GM12878 (cell line): ENCODE data around the gene GCNT4. TPM values are rescaled to one million over a fixed set of nuclear protein-coding genes. Genes with fewer than 3 reads are reported as not detected.

Experiments used
- ATAC-seq: fragments of 200-7000 bp; cut with Tn5 transposase; 3 replicates; pipeline ENCODE4 v1.9.1; 2020; ENCODE audit warnings: mild to moderate bottlenecking, moderate library complexity
- BruUV-seq: library from RNA; stranded (reverse); fragments of 400-500 nt; replicated peaks from 2 replicates; lab custom pipeline; 2021; lab: Mats Ljungman, UMichigan
- CTCF ChIA-PET: fragments of 300-600 bp; sonication (Branson Sonifier 250); formaldehyde crosslinking; extraction: SDS; loops from one replicate; lab custom pipeline; 2021; ENCODE audit warnings: inconsistent platforms; lab: Yijun Ruan, JAX
- POLR2A ChIA-PET: fragments of 350-600 bp; formaldehyde crosslinking; extraction: SDS; loops from one replicate; lab custom pipeline; 2021; ENCODE audit warnings: inconsistent platforms; lab: Charles Lee
- RAD21 ChIA-PET: fragments of 300-600 bp; sonication (Branson Sonifier 250); formaldehyde crosslinking; loops from one replicate; lab custom pipeline; 2023; ENCODE audit warnings: antibody characterized with exemption; ENCODE audit not compliant: unreplicated experiment; lab: Charles Lee
- SMC1A ChIA-PET: fragments of 300-600 bp; sonication (Branson Sonifier 250); formaldehyde crosslinking; loops from one replicate; lab custom pipeline; 2023; ENCODE audit not compliant: unreplicated experiment, uncharacterized antibody; lab: Charles Lee
- DNase-seq: peaks from one replicate; pipeline ENCODE4 v3.0.0-alpha.2; 2011; ENCODE audit warnings: low read depth, low spot score
- FAIRE-seq: peaks from 3 replicates; lab custom pipeline; 2011; peaks lifted over from hg19 to GRCh38; lab: Jason Lieb, UNC
- H2AFZ ChIP-seq: 2 replicates; pipeline ENCODE4 v1.6.0; 2011; ENCODE audit warnings: low read depth, low read length, control low read depth; ENCODE audit not compliant: control insufficient read depth
- H3K27ac ChIP-seq: 2 replicates; pipeline ENCODE4 v1.5.1; 2011; ENCODE audit warnings: control low read depth; ENCODE audit not compliant: control insufficient read depth, insufficient read depth
- H3K27me3 ChIP-seq, 2 experiments: replicated peaks in 1 of 2; 2 replicates each; pipeline versions ENCODE4 v1.6.0 to v1.6.1; 2011; ENCODE audit warnings: low read length in 1 of 2; ENCODE audit not compliant: control insufficient read depth in 2 of 2, insufficient read depth in 2 of 2
- H3K36me3 ChIP-seq, 2 experiments: 2 replicates each; pipeline ENCODE4 v1.5.1; 2011; ENCODE audit warnings: low read length in 1 of 2; ENCODE audit not compliant: control insufficient read depth in 2 of 2, insufficient read depth in 2 of 2
- H3K4me1 ChIP-seq: 2 replicates; pipeline ENCODE4 v1.6.1; 2011; ENCODE audit warnings: mild to moderate bottlenecking, low read length, moderate library complexity, mixed read lengths; ENCODE audit not compliant: control insufficient read depth, insufficient read depth
- H3K4me2 ChIP-seq: 2 replicates; pipeline ENCODE4 v1.6.0; 2011; ENCODE audit warnings: control low read depth; ENCODE audit not compliant: control insufficient read depth, insufficient read depth
- H3K4me3 ChIP-seq: fragments of 200-600 bp; sonication (generic); 2 replicates; pipeline ENCODE4 v1.5.1; 2016
- H3K79me2 ChIP-seq: 2 replicates; pipeline ENCODE4 v1.6.0; 2011; ENCODE audit warnings: low read length; ENCODE audit not compliant: control insufficient read depth, insufficient read depth
- H3K9ac ChIP-seq: 2 replicates; pipeline ENCODE4 v1.8.0; 2011; ENCODE audit warnings: low read length, control low read depth, mixed read lengths; ENCODE audit not compliant: control insufficient read depth, insufficient read depth
- H3K9me3 ChIP-seq: replicated peaks from 3 replicates; pipeline ENCODE4 v1.5.1; 2011; ENCODE audit warnings: mild to moderate bottlenecking, low read length; ENCODE audit not compliant: control insufficient read depth, insufficient read depth
- H4K20me1 ChIP-seq: 2 replicates; pipeline ENCODE4 v1.6.0; 2011; ENCODE audit not compliant: control insufficient read depth, insufficient read depth
- CHD1 ChIP-seq: IDR thresholded peaks from 2 replicates; pipeline ENCODE4 v1.6.1; 2012; ENCODE audit warnings: low read depth, low read length, improper control_type of control experiment
- KAT2A ChIP-seq: conservative IDR thresholded peaks from 2 replicates; pipeline ENCODE4 v1.6.1; 2011; ENCODE audit warnings: low read depth, low read length; ENCODE audit not compliant: control insufficient read depth
- KDM1A ChIP-seq: fragments of 200-600 bp; sonication (generic); IDR thresholded peaks from 2 replicates; pipeline ENCODE4 v1.6.1; 2016; ENCODE audit warnings: borderline replicate concordance
- NFYA ChIP-seq: IDR thresholded peaks from 2 replicates; pipeline ENCODE4 v1.6.1; 2011; ENCODE audit warnings: low read depth, mild to moderate bottlenecking, low read length, improper control_type of control experiment, borderline replicate concordance
- NR2C1 ChIP-seq: fragments of 450-650 bp; IDR thresholded peaks from 2 replicates; pipeline ENCODE4 v1.6.1; 2017; ENCODE audit warnings: antibody characterized with exemption, mild to moderate bottlenecking, moderate library complexity
- PAX8 ChIP-seq: fragments of 450-650 bp; IDR thresholded peaks from 2 replicates; pipeline ENCODE4 v1.6.1; 2017; ENCODE audit warnings: mild to moderate bottlenecking, moderate library complexity
- POLR2A ChIP-seq: IDR thresholded peaks from 2 replicates; pipeline ENCODE4 v1.6.1; 2011; ENCODE audit warnings: low read depth, mild to moderate bottlenecking, low read length
- RAD51 ChIP-seq: fragments of 450-650 bp; IDR thresholded peaks from 2 replicates; pipeline ENCODE4 v1.6.1; 2016; ENCODE audit warnings: moderate library complexity, mild to moderate bottlenecking, inconsistent platforms
- SIN3A ChIP-seq: IDR thresholded peaks from 2 replicates; pipeline ENCODE4 v1.6.1; 2012; ENCODE audit warnings: low read depth, low read length, improper control_type of control experiment
- SREBF1 ChIP-seq: IDR thresholded peaks from 2 replicates; pipeline ENCODE4 v1.6.1; 2012; ENCODE audit warnings: mild to moderate bottlenecking, low read length
- SRF ChIP-seq, 2 experiments: IDR thresholded peaks; 2 replicates each; pipeline ENCODE4 v1.6.1; 2011; ENCODE audit warnings: low read depth in 2 of 2, low read length in 2 of 2, mild to moderate bottlenecking in 1 of 2, moderate library complexity in 1 of 2
- SUZ12 ChIP-seq: fragments of 200-600 bp; sonication (generic); IDR thresholded peaks from one replicate; pipeline ENCODE4 v1.6.1; 2018; ENCODE audit warnings: antibody characterized with exemption, mild to moderate bottlenecking; ENCODE audit not compliant: unreplicated experiment
- TAF1 ChIP-seq: IDR thresholded peaks from 2 replicates; pipeline ENCODE4 v1.6.1; 2011; ENCODE audit warnings: mild to moderate bottlenecking, low read depth, low read length, borderline replicate concordance
- ZBTB40 ChIP-seq: fragments of 450-650 bp; IDR thresholded peaks from 2 replicates; pipeline ENCODE4 v1.6.1; 2016; ENCODE audit warnings: mild to moderate bottlenecking, moderate library complexity, borderline replicate concordance
- ZNF274 ChIP-seq: IDR thresholded peaks from one replicate; pipeline ENCODE4 v1.8.0; 2011; ENCODE audit not compliant: insufficient read length, insufficient read depth
- ZZZ3 ChIP-seq: IDR thresholded peaks from 2 replicates; pipeline ENCODE4 v1.6.1; 2011; ENCODE audit warnings: low read depth; ENCODE audit not compliant: control insufficient read depth, insufficient read length
- WGBS: methylation state at CpG from one replicate; pipeline ENCODE4 v1.1.6; 2016; ENCODE audit warnings: low lambda C conversion rate; ENCODE audit not compliant: insufficient replicate concordance, insufficient coverage; ENCODE audit errors: missing lambda C conversion rate; 5-methylcytosine and 5-hydroxymethylcytosine counted together
- in situ Hi-C: fragments of 300-500 bp; cut with MboI; formaldehyde crosslinking; loops from 9 replicates; pipeline ENCODE4 v1.14.3; 2018; ENCODE audit warnings: mixed read lengths
- intact Hi-C: fragments of 100-400 bp; cut with micrococcal nuclease; formaldehyde crosslinking; loops from one replicate; pipeline ENCODE4 v1.14.2; 2022; ENCODE audit not compliant: unreplicated experiment
- polyA plus RNA-seq, 11 experiments: library from polyadenylated mRNA; depleted of rRNA in 4 of 11; unstranded in 6 of 11; stranded (reverse) in 5 of 11; fragments of >200 nt; fragmentation: Nextera tagmentation in 4 of 11; fragmentation: Illumina TruSeq in 1 of 11; extraction: Ambion mirVana in 4 of 11; extraction: Trizol in 1 of 11; gene quantifications; 1 replicate in 1 of 11; 2 replicates in 10 of 11; pipeline versions ENCODE4 v1.2.1 to v1.2.3, GENCODE V29; 2011 to 2016; ENCODE audit warnings: inconsistent platforms in 2 of 11, missing spikeins in 2 of 11, low read depth in 1 of 11
- total RNA-seq, 4 experiments: library from RNA; depleted of rRNA in 3 of 4; stranded (reverse); fragments of >200 nt in 3 of 4; fragmentation: Illumina TruSeq in 1 of 4; extraction: Trizol in 1 of 4; gene quantifications; 2 replicates each; pipeline versions ENCODE4 v1.2.1 to v1.2.3, GENCODE V29; 2013 to 2021
- TF ChIP-seq, protein P1 (sequence below): IDR thresholded peaks from 2 replicates; pipeline ENCODE4 v1.6.1; 2011; ENCODE audit warnings: low read depth, low read length, improper control_type of control experiment, borderline replicate concordance

Gene GCNT4
- total and polyA plus RNA-seq, 10 of the 15 experiments (the other 5 are each of a cell fraction or from before 2014, with no cell fraction given): 0.03 to 0.04 TPM; not detected in 8

DNA sequence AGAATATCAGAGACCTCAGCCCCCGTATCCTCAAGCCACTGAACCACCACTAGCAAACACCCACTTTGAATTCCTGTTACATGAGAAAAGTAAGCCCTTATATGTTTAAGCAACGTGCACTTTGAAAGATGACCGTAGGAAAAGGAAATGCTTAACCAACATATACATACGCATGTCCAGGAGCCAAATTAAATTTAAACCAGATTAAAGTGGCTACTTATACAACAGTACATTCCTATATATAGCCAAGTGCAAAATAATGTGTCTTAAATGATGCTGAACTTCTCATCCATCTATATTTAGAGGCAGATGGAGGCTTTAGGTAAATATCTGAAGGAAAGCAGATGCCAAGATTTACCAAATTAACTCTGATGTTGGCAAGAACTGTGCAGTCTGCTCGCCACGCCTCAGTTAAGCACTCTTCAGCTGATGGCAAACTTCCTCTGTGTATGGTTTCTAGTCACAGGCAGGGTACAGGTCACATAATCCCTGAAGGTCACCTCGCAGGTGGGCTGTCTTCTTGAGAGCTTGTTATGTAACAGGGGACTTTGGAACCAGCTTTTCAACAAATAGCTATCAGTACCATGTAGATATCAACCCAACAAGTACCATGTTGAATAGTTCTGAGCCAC, 8.6 kb downstream of the GCNT4 start (continued):
- TF ChIP-seq KAT2A: no peak
- no peak for TF ChIP-seq SIN3A
- TF ChIP-seq, protein P1, sequence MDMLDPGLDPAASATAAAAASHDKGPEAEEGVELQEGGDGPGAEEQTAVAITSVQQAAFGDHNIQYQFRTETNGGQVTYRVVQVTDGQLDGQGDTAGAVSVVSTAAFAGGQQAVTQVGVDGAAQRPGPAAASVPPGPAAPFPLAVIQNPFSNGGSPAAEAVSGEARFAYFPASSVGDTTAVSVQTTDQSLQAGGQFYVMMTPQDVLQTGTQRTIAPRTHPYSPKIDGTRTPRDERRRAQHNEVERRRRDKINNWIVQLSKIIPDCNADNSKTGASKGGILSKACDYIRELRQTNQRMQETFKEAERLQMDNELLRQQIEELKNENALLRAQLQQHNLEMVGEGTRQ: no peak
- no peak for TF ChIP-seq SRF (IDR thresholded peaks at IDR 0.05; ENCODE audit: low read depth in 2 of 2, low read length in 2 of 2)
- TF ChIP-seq RAD51: no peak
- no peak for TF ChIP-seq ZZZ3

DNA sequence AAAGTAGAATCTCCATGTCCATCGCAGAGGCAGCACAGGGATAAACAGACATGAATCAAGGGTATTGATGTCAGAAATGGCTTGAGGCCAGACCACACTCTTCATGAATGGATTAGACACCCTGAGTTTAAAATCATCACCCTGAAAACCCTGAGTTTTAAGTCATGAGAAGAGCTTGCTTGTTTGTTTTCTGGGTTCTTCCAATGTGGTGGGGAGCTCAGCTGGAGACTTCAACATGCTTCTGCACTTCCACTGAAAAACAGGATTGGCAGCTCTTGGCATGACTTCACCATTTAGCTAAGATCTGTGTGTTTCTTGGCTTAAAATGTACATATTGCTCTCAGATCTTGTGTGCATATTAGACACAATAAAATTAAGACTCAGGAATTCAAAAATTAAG, 9.8 kb downstream of the GCNT4 start:
- no peaks in the 10 kb centered on the region for H3K79me2 ChIP-seq
- CTCF ChIA-PET: no interaction called here
- RAD21 ChIA-PET: no interaction called here
- no peak overlapping the region for H3K4me3 ChIP-seq
- in situ Hi-C loops: no loop called here
- no peaks in the 10 kb centered on the region for H3K9me3 ChIP-seq
- no peaks in the 10 kb centered on the region for H3K36me3 ChIP-seq
- no peak overlapping the region for H2AFZ ChIP-seq
- no peak overlapping the region for H3K9ac ChIP-seq
- no peak overlapping the region for H3K27ac ChIP-seq
- H3K27me3 ChIP-seq: 0 out of 4 replicates have a peak, but pooled peaks cover 0 to 3% of the 10 kb centered on the region in 2 experiments
- intact Hi-C loops: loop anchor here (10.0 kb wide), 1 partner anchor 632 kb away; no protein-coding TSS in a partner anchor
- ATAC-seq (no peak), FAIRE-seq (no peak), DNase-seq (no peak)
- 42% methylated on average over 1 of the region's 1 CpG for WGBS
- no peak for TF ChIP-seq PAX8
- no peak for TF ChIP-seq SUZ12
- no peak for TF ChIP-seq KDM1A
- no peak for TF ChIP-seq TAF1
- no peak for TF ChIP-seq CHD1
- no peak for TF ChIP-seq ZNF274
- no peak for TF ChIP-seq ZBTB40
- no peak for TF ChIP-seq POLR2A
- no peak for TF ChIP-seq NR2C1
- TF ChIP-seq NFYA: no peak
- TF ChIP-seq SREBF1: no peak
- H3K4me1 ChIP-seq: peaks cover 4% of the 10 kb centered on the region; the same call in 1 of the 2 replicates
- H4K20me1 ChIP-seq: no peaks in the 10 kb centered on the region
- BruUV-seq: no TSS peak
- H3K4me2 ChIP-seq: no peak overlapping the region
- POLR2A ChIA-PET: no interaction called here
- SMC1A ChIA-PET: no interaction called here
